HL-60 (cell line): ENCODE results near the gene ROS1.

Source experiments
- POLR2AphosphoS5 ChIP-seq: IDR thresholded peaks from 2 replicates; pipeline ENCODE4 v1.6.1; 2012; ENCODE audit warnings: low read depth
- TF ChIP-seq, protein P1 (sequence below): IDR thresholded peaks from one replicate; pipeline ENCODE4 v1.5.1; 2011; ENCODE audit warnings: low read length, control low read depth, inconsistent platforms; ENCODE audit not compliant: insufficient read depth

DNA sequence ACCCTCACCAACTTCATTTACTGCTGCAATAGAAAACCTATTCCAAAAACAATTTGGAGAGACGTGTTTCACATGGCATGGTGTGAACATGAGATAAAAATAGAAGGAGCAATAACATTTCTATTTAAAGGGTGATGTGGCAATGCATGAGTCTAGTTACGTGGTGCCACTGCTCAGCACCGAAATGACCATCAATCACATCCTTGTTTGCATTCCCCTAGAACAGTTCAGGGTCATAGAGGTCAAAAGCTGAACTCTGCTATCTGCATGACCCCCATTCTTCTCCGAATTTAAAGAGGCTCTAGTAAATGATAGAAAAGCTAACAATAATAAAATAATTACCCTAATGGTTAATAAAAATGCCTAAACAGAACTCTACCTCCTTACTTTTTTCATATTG, 29.5 kb downstream of the ROS1 start:
- TF ChIP-seq, protein P1, sequence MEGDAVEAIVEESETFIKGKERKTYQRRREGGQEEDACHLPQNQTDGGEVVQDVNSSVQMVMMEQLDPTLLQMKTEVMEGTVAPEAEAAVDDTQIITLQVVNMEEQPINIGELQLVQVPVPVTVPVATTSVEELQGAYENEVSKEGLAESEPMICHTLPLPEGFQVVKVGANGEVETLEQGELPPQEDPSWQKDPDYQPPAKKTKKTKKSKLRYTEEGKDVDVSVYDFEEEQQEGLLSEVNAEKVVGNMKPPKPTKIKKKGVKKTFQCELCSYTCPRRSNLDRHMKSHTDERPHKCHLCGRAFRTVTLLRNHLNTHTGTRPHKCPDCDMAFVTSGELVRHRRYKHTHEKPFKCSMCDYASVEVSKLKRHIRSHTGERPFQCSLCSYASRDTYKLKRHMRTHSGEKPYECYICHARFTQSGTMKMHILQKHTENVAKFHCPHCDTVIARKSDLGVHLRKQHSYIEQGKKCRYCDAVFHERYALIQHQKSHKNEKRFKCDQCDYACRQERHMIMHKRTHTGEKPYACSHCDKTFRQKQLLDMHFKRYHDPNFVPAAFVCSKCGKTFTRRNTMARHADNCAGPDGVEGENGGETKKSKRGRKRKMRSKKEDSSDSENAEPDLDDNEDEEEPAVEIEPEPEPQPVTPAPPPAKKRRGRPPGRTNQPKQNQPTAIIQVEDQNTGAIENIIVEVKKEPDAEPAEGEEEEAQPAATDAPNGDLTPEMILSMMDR: no peak
- no peak for TF ChIP-seq POLR2AphosphoS5
